HEK293T (cell line): ENCODE results near the gene MPRIP.

ENCODE experiments used
- CTCF ChIA-PET: fragments of 350-600 bp; formaldehyde crosslinking; extraction: SDS; loops from one replicate; lab custom pipeline; 2021; ENCODE audit warnings: antibody characterized with exemption, inconsistent platforms; lab: Yijun Ruan, JAX
- POLR2A ChIA-PET: fragments of 350-600 bp; formaldehyde crosslinking; extraction: SDS; loops from one replicate; lab custom pipeline; 2020; ENCODE audit warnings: antibody characterized with exemption, inconsistent platforms; lab: Yijun Ruan, JAX
- DNase-seq: peaks from one replicate; pipeline ENCODE4 v3.0.0; 2012; ENCODE audit warnings: mixed read lengths; ENCODE audit errors: extremely low spot score
- ARNT ChIP-seq: fragments of 450-650 bp; IDR thresholded peaks from 2 replicates; pipeline ENCODE4 v1.6.1; 2017; ENCODE audit warnings: mild to moderate bottlenecking
- BHLHE40 ChIP-seq: fragments of 450-650 bp; IDR thresholded peaks from 2 replicates; pipeline ENCODE4 v1.6.1; 2016; ENCODE audit warnings: mild to moderate bottlenecking, moderate library complexity, borderline replicate concordance
- CTBP1 ChIP-seq: fragments of 450-650 bp; IDR thresholded peaks from 2 replicates; pipeline ENCODE4 v1.6.1; 2016; ENCODE audit warnings: borderline replicate concordance
- ELF4 ChIP-seq: fragments of 450-650 bp; IDR thresholded peaks from 2 replicates; pipeline ENCODE4 v1.6.1; 2017; ENCODE audit warnings: antibody characterized with exemption
- FOXA1 ChIP-seq: fragments of 450-650 bp; IDR thresholded peaks from 2 replicates; pipeline ENCODE4 v1.6.1; 2016; ENCODE audit warnings: mild to moderate bottlenecking
- FOXK2 ChIP-seq: fragments of 450-650 bp; IDR thresholded peaks from 2 replicates; pipeline ENCODE4 v1.6.1; 2016; ENCODE audit warnings: mild to moderate bottlenecking
- FOXM1 ChIP-seq: fragments of 450-650 bp; IDR thresholded peaks from 2 replicates; pipeline ENCODE4 v1.6.1; 2017; ENCODE audit warnings: mild to moderate bottlenecking, borderline replicate concordance
- HDGF ChIP-seq: fragments of 450-650 bp; IDR thresholded peaks from 2 replicates; pipeline ENCODE4 v1.6.1; 2017; ENCODE audit warnings: antibody characterized with exemption, borderline replicate concordance
- L3MBTL2 ChIP-seq: fragments of 450-650 bp; conservative IDR thresholded peaks from 2 replicates; pipeline ENCODE4 v1.6.1; 2016; ENCODE audit warnings: mild to moderate bottlenecking
- LEF1 ChIP-seq: fragments of 450-650 bp; IDR thresholded peaks from 2 replicates; pipeline ENCODE4 v1.6.1; 2017; ENCODE audit warnings: mild to moderate bottlenecking, borderline replicate concordance
- NFRKB ChIP-seq: fragments of 450-650 bp; IDR thresholded peaks from 2 replicates; pipeline ENCODE4 v1.6.1; 2016; ENCODE audit warnings: mild to moderate bottlenecking, moderate library complexity
- SP1 ChIP-seq: fragments of 450-650 bp; IDR thresholded peaks from 2 replicates; pipeline ENCODE4 v1.6.1; 2017
- SUZ12 ChIP-seq: fragments of 450-650 bp; IDR thresholded peaks from 2 replicates; pipeline ENCODE4 v1.6.1; 2016; ENCODE audit warnings: mild to moderate bottlenecking
- TARDBP ChIP-seq: fragments of 450-650 bp; IDR thresholded peaks from 2 replicates; pipeline ENCODE4 v1.6.1; 2016
- ZNF384 ChIP-seq: fragments of 450-650 bp; IDR thresholded peaks from 2 replicates; pipeline ENCODE4 v1.6.1; 2016
- TF ChIP-seq, protein P1 (sequence below): fragments of 450-650 bp; IDR thresholded peaks from 2 replicates; pipeline ENCODE4 v1.6.1; 2016

Gene MPRIP

DNA sequence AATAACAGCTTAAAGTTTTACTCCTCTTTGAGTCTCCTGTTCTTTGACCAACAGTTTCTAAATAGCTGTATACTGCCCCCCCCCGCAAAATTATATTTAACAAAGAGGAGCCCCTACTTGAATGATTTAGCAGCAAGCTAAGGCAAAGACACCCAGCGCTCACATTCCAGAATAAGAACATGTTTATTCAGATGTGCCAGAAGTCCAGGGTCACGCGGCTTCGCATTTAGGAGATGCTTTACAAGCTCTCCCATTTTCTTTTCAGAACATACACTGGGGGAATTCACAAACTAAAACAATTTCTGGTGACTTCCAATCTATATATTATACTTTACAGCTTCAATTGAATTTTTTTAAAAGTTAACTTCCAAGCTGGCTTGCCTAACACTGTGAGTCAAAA is 158.6 kb downstream of the MPRIP start:
- TF ChIP-seq ELF4: no peak
- no peak for TF ChIP-seq NFRKB
- TF ChIP-seq L3MBTL2: no peak
- no peak for TF ChIP-seq CTBP1
- no peak for TF ChIP-seq LEF1
- no peak for TF ChIP-seq FOXA1
- TF ChIP-seq SUZ12: no peak
- TF ChIP-seq FOXM1: no peak
- TF ChIP-seq BHLHE40: no peak
- no peak for TF ChIP-seq FOXK2
- TF ChIP-seq, protein P1, sequence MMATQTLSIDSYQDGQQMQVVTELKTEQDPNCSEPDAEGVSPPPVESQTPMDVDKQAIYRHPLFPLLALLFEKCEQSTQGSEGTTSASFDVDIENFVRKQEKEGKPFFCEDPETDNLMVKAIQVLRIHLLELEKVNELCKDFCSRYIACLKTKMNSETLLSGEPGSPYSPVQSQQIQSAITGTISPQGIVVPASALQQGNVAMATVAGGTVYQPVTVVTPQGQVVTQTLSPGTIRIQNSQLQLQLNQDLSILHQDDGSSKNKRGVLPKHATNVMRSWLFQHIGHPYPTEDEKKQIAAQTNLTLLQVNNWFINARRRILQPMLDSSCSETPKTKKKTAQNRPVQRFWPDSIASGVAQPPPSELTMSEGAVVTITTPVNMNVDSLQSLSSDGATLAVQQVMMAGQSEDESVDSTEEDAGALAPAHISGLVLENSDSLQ: no peak
- no peak for TF ChIP-seq ARNT
- POLR2A ChIA-PET: interaction anchor here (1.3 to 1.4 kb wide), 2 partner anchors 9 to 17 kb away, joined by 3 to 4 read pairs; no protein-coding TSS in a partner anchor
- CTCF ChIA-PET: no interaction called here
- DNase-seq: no peak

DNA sequence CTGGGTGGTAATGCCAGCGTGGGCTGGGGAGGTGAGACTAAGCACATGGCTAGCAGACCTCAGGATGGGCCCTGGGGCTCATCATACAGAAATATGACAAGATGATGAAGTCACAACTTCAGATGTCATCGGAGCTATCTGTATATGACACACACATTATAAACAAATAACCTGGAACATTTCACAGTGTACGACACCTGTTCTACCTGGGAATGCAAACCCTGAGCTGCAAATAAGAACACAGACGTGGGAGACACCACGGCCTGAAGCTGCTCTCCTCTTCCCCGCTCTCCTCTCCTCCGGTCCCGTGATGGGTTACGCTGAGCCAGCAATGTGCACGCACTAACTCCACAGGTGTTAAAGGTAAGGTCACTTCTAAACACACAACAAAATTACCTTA is 159.0 kb downstream of the MPRIP start:
- TF ChIP-seq NFRKB: no peak
- no peak for TF ChIP-seq HDGF
- ChIA-PET CTCF (no interaction called here), POLR2A (interaction anchor here (1.3 kb wide), 1 partner anchor 10 kb away, joined by 3 read pairs; no protein-coding TSS in a partner anchor)
- no peak for DNase-seq

GRCh38 chr17:17201907-17202306 is 159.7 kb downstream of the MPRIP start:
- ChIA-PET CTCF (no interaction called here), POLR2A (no interaction called here)
- DNase-seq: no peak
- TF ChIP-seq HDGF: no peak
- no peak for TF ChIP-seq SP1
- no peak for TF ChIP-seq FOXK2
- no peak for TF ChIP-seq L3MBTL2
- TF ChIP-seq ZNF384: no peak
- TF ChIP-seq TARDBP: no peak
- no peak for TF ChIP-seq NFRKB

- POLR2A ChIA-PET: no interaction called here
- CTCF ChIA-PET: no interaction called here
- no peak for DNase-seq
- TF ChIP-seq LEF1 (no peak), SUZ12 (no peak), FOXA1 (no peak), L3MBTL2 (no peak), ELF4 (no peak), FOXK2 (no peak)
- TF ChIP-seq, protein P1: no peak
These were observed 161.0 kb downstream of the MPRIP start for GRCh38 chr17:17203173-17203730.

GRCh38 chr17:17204041-17204591 is 161.9 kb downstream of the MPRIP start:
- no peak for DNase-seq
- ChIA-PET CTCF (no interaction called here), POLR2A (no interaction called here)
- no peak for TF ChIP-seq TARDBP
- TF ChIP-seq SUZ12: no peak
- TF ChIP-seq ARNT: no peak
- TF ChIP-seq FOXM1: no peak
- no peak for TF ChIP-seq HDGF
- no peak for TF ChIP-seq NFRKB
- TF ChIP-seq ELF4: no peak
- no peak for TF ChIP-seq SP1
- no peak for TF ChIP-seq FOXA1
- TF ChIP-seq, protein P1: no peak
- no peak for TF ChIP-seq LEF1
- TF ChIP-seq BHLHE40: no peak
- TF ChIP-seq FOXK2: no peak
- no peak for TF ChIP-seq CTBP1
- TF ChIP-seq L3MBTL2: no peak
- TF ChIP-seq ZNF384: no peak

DNA sequence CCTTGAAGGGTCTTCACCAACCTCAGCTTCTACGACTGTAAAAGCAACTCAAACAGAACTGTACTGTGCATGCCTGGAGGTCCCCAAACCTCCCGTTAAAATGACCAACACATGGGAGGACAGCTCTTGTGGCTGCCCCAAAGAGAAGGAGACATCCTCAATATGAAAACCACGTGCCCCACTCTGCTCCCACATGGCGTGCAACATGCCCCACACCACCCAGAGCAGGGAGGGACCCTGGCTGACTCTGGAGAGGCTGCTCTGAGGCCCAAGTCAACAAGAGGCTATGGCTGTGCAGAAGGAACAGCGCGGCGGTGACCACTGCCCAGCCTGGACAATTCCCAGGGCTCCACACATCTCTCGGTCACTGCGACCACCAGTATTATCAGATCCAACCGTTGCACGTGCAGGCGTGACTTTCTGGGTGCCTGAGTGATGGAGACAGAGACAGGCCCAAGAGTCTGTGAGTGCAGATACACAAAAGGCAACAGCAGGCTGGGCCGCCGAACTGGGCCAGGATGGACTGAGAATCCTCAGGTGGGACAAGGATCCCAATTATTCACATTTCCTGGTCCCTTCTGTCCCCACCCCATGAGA is 162.5 kb downstream of the MPRIP start:
- ChIA-PET POLR2A (no interaction called here), CTCF (no interaction called here)
- DNase-seq: no peak
- TF ChIP-seq FOXM1: no peak
- no peak for TF ChIP-seq HDGF
- TF ChIP-seq CTBP1: no peak
- TF ChIP-seq FOXA1: no peak
- TF ChIP-seq NFRKB: no peak
- no peak for TF ChIP-seq LEF1
- no peak for TF ChIP-seq SUZ12
- no peak for TF ChIP-seq ZNF384
- TF ChIP-seq L3MBTL2: no peak
- TF ChIP-seq, protein P1: no peak
- no peak for TF ChIP-seq TARDBP
- no peak for TF ChIP-seq FOXK2
- TF ChIP-seq ARNT: no peak
